ENCODE measurements around the gene MTUS2. TPM values are rescaled to one million over a fixed set of nuclear protein-coding genes. Genes with fewer than 3 reads are reported as not detected.
"Not testable (repeated sequence)": the region's sequence is repeated elsewhere in the genome, so short reads cannot be mapped to it uniquely, and the experiment has no call there.

Gene MTUS2
- total RNA-seq, 6 donors from 2014 or later = 0.11 to 1.6 (median 0.20) TPM; not detected in 1

- WGBS, 2 donors = 63 to 70% methylated on average over 3 of the region's 3 CpGs
- Histone ChIP-seq H3K36me3 (no peaks in the 10 kb centered on the region), H3K27me3 (no peaks in the 10 kb centered on the region), H3K9me3 (peaks cover 0 to 7% (median 3%) of the 10 kb centered on the region in 4 donors), H3K27ac (no peak overlapping the region), H3K4me3 (no peak overlapping the region), H3K4me1 (no peaks in the 10 kb centered on the region)
- peak in 1 of 2 donors; percentile 5 for DNase-seq
- no peak for ATAC-seq (ENCODE audit: low FRiP score in 2 of 2)
- TF ChIP-seq POLR2A (IDR thresholded peaks at IDR 0.05) (no peak), EP300 (IDR thresholded peaks at IDR 0.05) (no peak), POLR2AphosphoS5 (IDR thresholded peaks at IDR 0.05) (no peak)
Observed at GRCh38 chr13:29195456-29195855, 375.3 kb downstream of the MTUS2 start.

GRCh38 chr13:29196409-29197074 lies 376.4 kb downstream of the MTUS2 start:
- no peak for TF ChIP-seq CTCF (IDR thresholded peaks at IDR 0.05)
- no peak for TF ChIP-seq EP300 (IDR thresholded peaks at IDR 0.05)
- TF ChIP-seq POLR2AphosphoS5 (IDR thresholded peaks at IDR 0.05) = no peak
- TF ChIP-seq POLR2A (IDR thresholded peaks at IDR 0.05) = no peak
- Histone ChIP-seq H3K4me1 (no peaks in the 10 kb centered on the region), H3K27me3 (no peaks in the 10 kb centered on the region), H3K4me3 (no peak overlapping the region), H3K9me3 (peaks cover 0 to 10% (median 3%) of the 10 kb centered on the region in 4 donors), H3K36me3 (no peaks in the 10 kb centered on the region), H3K27ac (no peak overlapping the region)
- no peak for ATAC-seq (ENCODE audit: low FRiP score in 2 of 2)
- WGBS, 2 donors = 83 to 85% methylated on average over 2 of the region's 2 CpGs
- no peak for DNase-seq

GRCh38 chr13:29202753-29203152 lies 382.6 kb downstream of the MTUS2 start:
- not testable (repeated sequence) for DNase-seq; H3K27ac ChIP-seq; H3K36me3 ChIP-seq; H3K4me1 ChIP-seq; ATAC-seq (ENCODE audit: low FRiP score in 2 of 2); H3K4me3 ChIP-seq; H3K27me3 ChIP-seq
- WGBS, 2 donors = 78% methylated on average over 6 of the region's 6 CpGs
- peaks cover 0 to 14% (median 3%) of the 10 kb centered on the region in 4 donors for H3K9me3 ChIP-seq

- no peak overlapping the region for H3K4me3 ChIP-seq
- WGBS, 2 donors = 98 to 100% methylated on average over 1 to 11 of the region's 13 CpGs
- H3K27ac ChIP-seq = no peak overlapping the region
- TF ChIP-seq CTCF (IDR thresholded peaks at IDR 0.05) = no peak
- TF ChIP-seq EP300 (IDR thresholded peaks at IDR 0.05) = no peak
- no peak for TF ChIP-seq POLR2A (IDR thresholded peaks at IDR 0.05)
- no peak for TF ChIP-seq POLR2AphosphoS5 (IDR thresholded peaks at IDR 0.05)
- H3K36me3 ChIP-seq = no peaks in the 10 kb centered on the region
- DNase-seq = peak in 1 of 2 donors; percentile 14
- ATAC-seq (ENCODE audit: low FRiP score in 2 of 2) = no peak
- peaks cover 0 to 7% (median 0%) of the 10 kb centered on the region in 4 donors for H3K9me3 ChIP-seq
- no peaks in the 10 kb centered on the region for H3K27me3 ChIP-seq
- H3K4me1 ChIP-seq = no peaks in the 10 kb centered on the region
Observed at GRCh38 chr13:29204651-29205050, 384.5 kb downstream of the MTUS2 start.

GRCh38 chr13:29210676-29211075 lies 390.5 kb downstream of the MTUS2 start:
- no peak overlapping the region for H3K4me3 ChIP-seq
- H3K27me3 ChIP-seq = no peaks in the 10 kb centered on the region
- DNase-seq (no peak), ATAC-seq (ENCODE audit: low FRiP score in 2 of 2) (no peak)
- TF ChIP-seq CTCF (IDR thresholded peaks at IDR 0.05) (no peak), POLR2AphosphoS5 (IDR thresholded peaks at IDR 0.05) (no peak)
- H3K27ac ChIP-seq = no peak overlapping the region
- no peaks in the 10 kb centered on the region for H3K4me1 ChIP-seq
- no peaks in the 10 kb centered on the region for H3K36me3 ChIP-seq
- WGBS, 2 donors = 40 to 49% methylated on average over 4 of the region's 4 CpGs
- H3K9me3 ChIP-seq = peaks cover 0 to 4% (median under 1%) of the 10 kb centered on the region in 4 donors

- not testable (repeated sequence) for H3K27ac ChIP-seq; H3K4me3 ChIP-seq; ATAC-seq (ENCODE audit: low FRiP score in 2 of 2); H3K9me3 ChIP-seq; DNase-seq; H3K36me3 ChIP-seq; H3K27me3 ChIP-seq; H3K4me1 ChIP-seq
- WGBS, 2 donors = 83 to 84% methylated on average over 5 of the region's 5 CpGs
Observed at GRCh38 chr13:29211162-29211561, 391.0 kb downstream of the MTUS2 start.
